Vagina (tissue), 2 donors: Measurements from ENCODE around the gene GPRIN1.
A peak's percentile ranks its signal among the peaks of the same experiment; 100 is the strongest.

Experiments
- POLR2A ChIP-seq, 2 donors: fragments of 450-650 bp; IDR thresholded peaks; one replicate each; pipeline ENCODE4 v1.6.1; 2017; ENCODE audit warnings: antibody characterized with exemption in 2 of 2, mild to moderate bottlenecking in 2 of 2, moderate library complexity in 2 of 2
- TF ChIP-seq, protein P1 (sequence below), 3 experiments: fragments of 450-650 bp in 2 of 3; fragments of 200-600 bp in 1 of 3; sonication (generic) in 1 of 3; IDR thresholded peaks; one replicate each; pipeline ENCODE4 v1.5.1; 2017 to 2019; ENCODE audit warnings: antibody characterized with exemption in 3 of 3, mild to moderate bottlenecking in 2 of 3, moderate library complexity in 2 of 3

DNA sequence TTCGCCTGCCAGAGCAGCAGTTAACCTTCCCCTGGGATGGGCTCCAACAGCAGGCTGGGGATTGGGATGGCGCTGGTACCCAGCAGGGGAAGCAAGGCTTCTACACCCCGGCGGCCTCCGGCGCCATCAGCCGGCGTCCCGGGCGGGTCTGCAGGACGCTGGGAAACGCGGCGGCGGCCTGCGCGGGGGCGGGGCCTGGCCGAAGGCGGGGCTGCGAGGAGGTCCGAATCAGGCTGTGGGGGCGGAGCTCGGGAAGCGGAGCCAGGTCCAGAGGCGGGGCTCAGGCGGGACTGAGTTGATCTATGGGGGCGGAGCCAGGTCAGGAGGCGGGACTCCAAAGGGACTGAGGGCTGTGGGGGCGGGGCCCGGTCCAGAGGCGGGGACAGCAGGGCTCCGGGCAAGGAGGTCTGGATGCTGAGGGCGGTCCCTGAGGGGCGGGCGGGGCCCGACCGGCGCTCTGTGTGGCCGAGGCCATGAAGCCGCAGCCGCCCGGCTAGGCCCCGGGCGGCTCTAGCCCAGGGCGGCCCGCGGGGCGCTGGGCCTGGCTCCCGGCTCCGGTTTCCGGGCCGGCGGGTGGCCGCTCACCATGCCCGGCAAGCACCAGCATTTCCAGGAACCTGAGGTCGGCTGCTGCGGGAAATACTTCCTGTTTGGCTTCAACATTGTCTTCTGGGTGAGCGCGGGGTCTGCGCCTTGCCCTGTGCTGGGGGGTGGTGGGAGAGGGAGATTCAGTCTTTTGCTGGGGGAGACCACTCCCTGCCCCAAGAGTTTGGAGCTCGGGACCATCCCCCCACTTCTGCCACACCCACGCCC lies 37.3 kb upstream of the GPRIN1 start, which contains the start of gene TSPAN17:
- TF ChIP-seq, protein P1, sequence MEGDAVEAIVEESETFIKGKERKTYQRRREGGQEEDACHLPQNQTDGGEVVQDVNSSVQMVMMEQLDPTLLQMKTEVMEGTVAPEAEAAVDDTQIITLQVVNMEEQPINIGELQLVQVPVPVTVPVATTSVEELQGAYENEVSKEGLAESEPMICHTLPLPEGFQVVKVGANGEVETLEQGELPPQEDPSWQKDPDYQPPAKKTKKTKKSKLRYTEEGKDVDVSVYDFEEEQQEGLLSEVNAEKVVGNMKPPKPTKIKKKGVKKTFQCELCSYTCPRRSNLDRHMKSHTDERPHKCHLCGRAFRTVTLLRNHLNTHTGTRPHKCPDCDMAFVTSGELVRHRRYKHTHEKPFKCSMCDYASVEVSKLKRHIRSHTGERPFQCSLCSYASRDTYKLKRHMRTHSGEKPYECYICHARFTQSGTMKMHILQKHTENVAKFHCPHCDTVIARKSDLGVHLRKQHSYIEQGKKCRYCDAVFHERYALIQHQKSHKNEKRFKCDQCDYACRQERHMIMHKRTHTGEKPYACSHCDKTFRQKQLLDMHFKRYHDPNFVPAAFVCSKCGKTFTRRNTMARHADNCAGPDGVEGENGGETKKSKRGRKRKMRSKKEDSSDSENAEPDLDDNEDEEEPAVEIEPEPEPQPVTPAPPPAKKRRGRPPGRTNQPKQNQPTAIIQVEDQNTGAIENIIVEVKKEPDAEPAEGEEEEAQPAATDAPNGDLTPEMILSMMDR (IDR thresholded peaks at IDR 0.05) = no peak
- peak in 1 of 2 donors; percentile 60 for TF ChIP-seq POLR2A (IDR thresholded peaks at IDR 0.05)
